PFSK-1 (cell line): ENCODE measurements around the gene DNAJB4.
A peak's percentile ranks its signal among the peaks of the same experiment; 100 is the strongest.

Experiments
- FOXP2 ChIP-seq: optimal IDR thresholded peaks from 2 replicates; pipeline ENCODE3; 2011; ENCODE audit warnings: borderline replicate concordance, control low read depth, inconsistent platforms; ENCODE audit not compliant: insufficient read depth; ENCODE audit errors: extremely low read length, extremely low read depth
- POLR2AphosphoS5 ChIP-seq: IDR thresholded peaks from 2 replicates; pipeline ENCODE4 v1.6.1; 2012; ENCODE audit warnings: low read depth, mild to moderate bottlenecking, control low read depth, low read length, moderate library complexity
- SIN3A ChIP-seq: IDR thresholded peaks from 2 replicates; pipeline ENCODE4 v1.6.1; 2012; ENCODE audit warnings: mild to moderate bottlenecking, low read length, moderate library complexity, borderline replicate concordance; ENCODE audit not compliant: insufficient read depth
- TAF1 ChIP-seq: IDR thresholded peaks from 2 replicates; pipeline ENCODE4 v1.6.1; 2012; ENCODE audit warnings: low read length, control low read depth, borderline replicate concordance; ENCODE audit not compliant: insufficient read depth
- TF ChIP-seq, protein P1 (sequence below), 2 experiments: IDR thresholded peaks; 2 replicates each; pipeline versions ENCODE4 v1.6.1 to v1.8.0; 2011 to 2012; ENCODE audit warnings: low read depth in 2 of 2, low read length in 2 of 2, control low read depth in 1 of 2, inconsistent platforms in 1 of 2, mild to moderate bottlenecking in 1 of 2, moderate library complexity in 1 of 2; ENCODE audit not compliant: insufficient read depth in 1 of 2

The DNAJB4 gene

DNA sequence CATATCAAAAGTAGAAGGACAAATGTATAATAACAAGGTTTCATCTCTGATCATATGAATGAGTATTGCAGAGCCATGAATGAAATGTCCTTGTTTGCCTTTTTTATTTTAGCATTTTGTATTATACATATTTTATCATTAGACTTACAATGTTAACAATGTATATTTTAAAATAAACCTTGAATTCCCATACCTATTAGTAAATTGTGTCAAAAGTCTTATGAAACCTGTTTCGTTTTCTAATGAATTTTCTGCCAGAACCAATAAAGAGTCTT lies 646 bp downstream of the DNAJB4 start:
- TF ChIP-seq, protein P1, sequence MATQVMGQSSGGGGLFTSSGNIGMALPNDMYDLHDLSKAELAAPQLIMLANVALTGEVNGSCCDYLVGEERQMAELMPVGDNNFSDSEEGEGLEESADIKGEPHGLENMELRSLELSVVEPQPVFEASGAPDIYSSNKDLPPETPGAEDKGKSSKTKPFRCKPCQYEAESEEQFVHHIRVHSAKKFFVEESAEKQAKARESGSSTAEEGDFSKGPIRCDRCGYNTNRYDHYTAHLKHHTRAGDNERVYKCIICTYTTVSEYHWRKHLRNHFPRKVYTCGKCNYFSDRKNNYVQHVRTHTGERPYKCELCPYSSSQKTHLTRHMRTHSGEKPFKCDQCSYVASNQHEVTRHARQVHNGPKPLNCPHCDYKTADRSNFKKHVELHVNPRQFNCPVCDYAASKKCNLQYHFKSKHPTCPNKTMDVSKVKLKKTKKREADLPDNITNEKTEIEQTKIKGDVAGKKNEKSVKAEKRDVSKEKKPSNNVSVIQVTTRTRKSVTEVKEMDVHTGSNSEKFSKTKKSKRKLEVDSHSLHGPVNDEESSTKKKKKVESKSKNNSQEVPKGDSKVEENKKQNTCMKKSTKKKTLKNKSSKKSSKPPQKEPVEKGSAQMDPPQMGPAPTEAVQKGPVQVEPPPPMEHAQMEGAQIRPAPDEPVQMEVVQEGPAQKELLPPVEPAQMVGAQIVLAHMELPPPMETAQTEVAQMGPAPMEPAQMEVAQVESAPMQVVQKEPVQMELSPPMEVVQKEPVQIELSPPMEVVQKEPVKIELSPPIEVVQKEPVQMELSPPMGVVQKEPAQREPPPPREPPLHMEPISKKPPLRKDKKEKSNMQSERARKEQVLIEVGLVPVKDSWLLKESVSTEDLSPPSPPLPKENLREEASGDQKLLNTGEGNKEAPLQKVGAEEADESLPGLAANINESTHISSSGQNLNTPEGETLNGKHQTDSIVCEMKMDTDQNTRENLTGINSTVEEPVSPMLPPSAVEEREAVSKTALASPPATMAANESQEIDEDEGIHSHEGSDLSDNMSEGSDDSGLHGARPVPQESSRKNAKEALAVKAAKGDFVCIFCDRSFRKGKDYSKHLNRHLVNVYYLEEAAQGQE (IDR thresholded peaks at IDR 0.05; ENCODE audit: insufficient read depth in 1 of 2, low read depth in 2 of 2, low read length in 2 of 2), result no peak
- TF ChIP-seq SIN3A, result no peak
- no peak for TF ChIP-seq POLR2AphosphoS5
- no peak; the same call in 1 of the 2 replicates for TF ChIP-seq TAF1
- TF ChIP-seq FOXP2, result no peak

DNA sequence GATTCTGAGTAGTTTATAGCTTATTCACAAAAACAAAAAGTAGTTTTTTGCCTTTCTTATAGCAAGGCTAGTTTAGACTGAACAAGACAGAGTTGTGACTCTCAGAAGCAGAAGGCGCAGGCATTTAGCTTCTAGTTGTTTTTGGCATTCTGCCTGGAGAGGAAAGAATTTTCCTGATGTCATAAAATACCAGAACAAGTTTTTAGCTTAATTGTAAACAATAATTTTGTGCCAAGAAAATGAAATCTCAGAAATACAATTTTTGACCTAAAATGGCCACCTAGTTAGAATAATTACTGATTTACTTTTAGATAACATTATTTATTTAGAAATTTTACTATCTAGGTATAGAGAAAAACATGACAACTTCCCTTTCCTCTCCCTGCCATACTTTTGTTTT lies 1.0 kb downstream of the DNAJB4 start:
- peak; percentile 38; the same call in 1 of the 2 replicates for TF ChIP-seq POLR2AphosphoS5
- TF ChIP-seq, protein P1 (IDR thresholded peaks at IDR 0.05; ENCODE audit: insufficient read depth in 1 of 2, low read depth in 2 of 2, low read length in 2 of 2), result no peak

DNA sequence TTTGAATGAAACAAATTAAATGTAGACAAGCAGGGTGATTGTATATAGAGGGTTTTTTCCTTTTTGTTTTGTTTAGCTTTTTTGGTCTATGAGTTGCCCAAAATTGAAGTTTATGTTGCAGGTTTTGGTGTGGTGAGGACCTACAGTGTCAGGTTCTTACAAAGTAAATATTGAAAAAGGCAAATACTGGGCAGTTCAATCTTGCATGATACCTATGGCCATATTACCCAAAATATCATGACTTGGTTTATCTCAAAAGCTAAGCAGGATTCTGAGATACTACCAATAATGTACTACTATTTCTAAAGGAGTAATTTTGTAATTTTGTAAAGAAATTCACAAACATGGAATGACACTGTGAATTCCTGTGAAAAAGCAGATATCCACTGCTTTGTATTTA lies 1.8 kb downstream of the DNAJB4 start:
- TF ChIP-seq POLR2AphosphoS5, result no peak

DNA sequence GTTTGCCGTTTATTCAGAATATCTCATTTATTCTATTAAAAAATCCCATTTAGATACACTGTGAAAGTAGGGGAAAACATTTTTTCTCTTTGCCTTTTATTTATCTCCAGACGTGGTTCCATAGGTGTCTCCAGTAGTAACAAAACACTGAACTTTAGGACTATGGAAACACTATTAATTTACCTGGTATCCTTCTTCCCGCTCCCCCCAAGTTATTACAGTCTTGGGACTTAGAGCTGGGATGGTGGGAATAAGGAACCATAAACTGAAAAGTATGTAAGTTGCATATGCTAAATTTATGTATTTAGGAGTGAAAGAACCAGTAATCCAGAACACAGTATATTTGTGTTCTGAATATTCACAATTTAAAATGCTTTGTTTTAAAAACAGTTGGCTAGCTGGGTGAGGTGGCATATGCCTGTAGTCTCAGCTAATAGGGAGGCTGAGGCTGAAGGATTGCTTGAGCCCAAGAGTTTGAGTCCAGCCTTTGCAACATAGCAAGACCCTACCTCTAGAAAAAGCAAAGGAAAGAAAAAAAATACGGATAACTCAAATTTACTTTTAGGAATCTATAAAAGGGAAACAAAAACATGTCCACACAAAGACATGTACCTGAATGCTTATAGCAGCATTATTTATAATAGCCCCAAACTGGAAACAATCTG lies 3.1 kb downstream of the DNAJB4 start:
- no peak for TF ChIP-seq POLR2AphosphoS5
- no peak for TF ChIP-seq TAF1
- TF ChIP-seq, protein P1 (IDR thresholded peaks at IDR 0.05; ENCODE audit: insufficient read depth in 1 of 2, low read depth in 2 of 2, low read length in 2 of 2), result no peak
- no peak for TF ChIP-seq SIN3A
- TF ChIP-seq FOXP2, result no peak

DNA sequence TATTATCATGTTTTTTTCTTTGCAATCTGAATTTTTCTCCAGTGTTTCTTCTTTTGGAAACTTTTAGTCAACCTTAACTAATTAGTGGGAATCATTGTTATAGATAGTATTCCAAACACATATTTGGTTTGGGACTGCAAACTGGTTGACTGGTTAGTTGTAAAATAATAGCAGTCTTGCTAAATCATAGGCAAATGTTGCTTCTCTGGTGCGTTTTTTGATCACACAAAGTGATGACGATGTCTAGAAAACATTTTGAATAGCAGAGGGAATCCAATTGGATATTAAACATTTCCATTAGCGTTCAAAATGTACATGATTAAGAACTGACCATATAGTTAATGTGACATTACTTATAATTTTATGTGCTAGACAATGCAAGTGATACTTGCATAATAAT lies 4.5 kb downstream of the DNAJB4 start:
- TF ChIP-seq FOXP2, result no peak

DNA sequence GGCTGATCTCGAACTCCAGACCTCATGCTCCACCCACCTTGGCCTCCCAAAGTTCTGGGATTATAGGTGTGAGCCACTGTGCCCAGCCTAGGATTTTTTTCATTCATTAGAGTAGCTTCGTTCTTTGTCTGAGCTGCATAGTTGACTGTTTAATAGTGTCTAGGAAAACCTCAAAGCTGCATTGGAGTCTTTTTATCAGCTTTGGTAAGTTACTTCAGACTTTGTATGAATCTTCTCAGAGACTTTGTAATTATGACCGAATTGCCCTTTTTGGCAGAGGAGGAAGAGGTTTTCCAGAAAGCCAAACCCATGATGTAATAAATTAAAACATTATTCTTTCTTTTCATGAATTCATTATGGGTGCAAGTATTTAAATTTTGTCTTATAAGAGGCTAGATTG lies 5.1 kb downstream of the DNAJB4 start:
- no peak for TF ChIP-seq POLR2AphosphoS5
- TF ChIP-seq, protein P1 (IDR thresholded peaks at IDR 0.05; ENCODE audit: insufficient read depth in 1 of 2, low read depth in 2 of 2, low read length in 2 of 2), result no peak
